Ascending aorta (tissue), 2 donors: ENCODE results near the gene AKR1A1. TPM values are rescaled to one million over a fixed set of nuclear protein-coding genes. Genes with fewer than 3 reads are reported as not detected.

Experiments used
- DNase-seq, 2 donors: peaks; one replicate each; pipeline ENCODE4 v3.0.0-alpha.2; 2019; ENCODE audit warnings: low spot score in 2 of 2
- H3K27ac ChIP-seq, 2 donors: fragments of 200-600 bp; sonication (generic); one replicate each; pipeline ENCODE4 v1.5.1; 2016 to 2017; ENCODE audit warnings: mild to moderate bottlenecking in 1 of 2
- H3K27me3 ChIP-seq: fragments of 200-600 bp; sonication (generic); one replicate; pipeline ENCODE4 v1.5.1; 2017
- H3K36me3 ChIP-seq, 2 donors: fragments of 200-600 bp; sonication (generic); one replicate each; pipeline ENCODE4 v1.5.1; 2016
- H3K4me1 ChIP-seq, 2 donors: fragments of 200-600 bp; sonication (generic); one replicate each; pipeline ENCODE4 v1.5.1; 2016 to 2017; ENCODE audit warnings: mild to moderate bottlenecking in 1 of 2
- H3K4me3 ChIP-seq, 2 donors: fragments of 200-600 bp; sonication (generic); one replicate each; pipeline ENCODE4 v1.5.1; 2016 to 2017; ENCODE audit warnings: mild to moderate bottlenecking in 1 of 2
- H3K9me3 ChIP-seq, 2 donors: fragments of 200-600 bp; sonication (generic); one replicate each; pipeline ENCODE4 v1.5.1; 2016
- intact Hi-C: fragments of 100-400 bp; cut with DNase I; formaldehyde crosslinking; loops from one replicate; pipeline ENCODE4 v1.15.1; 2023
- total RNA-seq: library from RNA; depleted of rRNA; stranded (reverse); fragments of >200 nt; gene quantifications from one replicate; pipeline ENCODE4 v1.1.0, GENCODE V29; 2016
- TF ChIP-seq, protein P1 (sequence below), 3 experiments: fragments of 200-600 bp in 2 of 3; fragments of 450-650 bp in 1 of 3; sonication (generic) in 2 of 3; IDR thresholded peaks; one replicate each; pipeline ENCODE4 v1.5.1; 2016 to 2019; ENCODE audit warnings: antibody characterized with exemption in 3 of 3, mild to moderate bottlenecking in 1 of 3, moderate library complexity in 1 of 3

The AKR1A1 gene
- total RNA-seq, 1 donor from 2014 or later = 77.5 TPM

DNA sequence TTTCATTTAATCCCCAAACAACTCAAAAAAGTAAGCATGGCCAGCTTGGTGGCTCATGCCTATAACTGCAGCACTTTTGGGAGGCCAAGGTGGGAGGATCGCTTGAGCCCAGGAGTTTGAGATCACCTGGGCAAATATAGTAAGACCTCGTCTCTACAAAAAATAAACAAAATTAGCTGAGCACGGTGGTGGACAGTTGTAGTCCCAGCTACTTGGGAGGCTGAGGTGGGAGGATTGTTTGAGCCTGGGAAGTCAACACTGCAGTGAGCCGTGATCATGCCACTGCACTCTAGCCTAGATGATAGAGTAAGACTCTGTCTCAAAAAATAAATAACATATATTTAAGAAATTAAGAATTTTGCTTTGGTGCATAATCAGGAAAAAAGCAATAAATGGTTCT lies 6.1 kb upstream of the AKR1A1 start:
- H3K4me1 ChIP-seq = no peaks in the 10 kb centered on the region
- no peaks in the 10 kb centered on the region for H3K36me3 ChIP-seq
- no peak overlapping the region for H3K27ac ChIP-seq
- TF ChIP-seq, protein P1, sequence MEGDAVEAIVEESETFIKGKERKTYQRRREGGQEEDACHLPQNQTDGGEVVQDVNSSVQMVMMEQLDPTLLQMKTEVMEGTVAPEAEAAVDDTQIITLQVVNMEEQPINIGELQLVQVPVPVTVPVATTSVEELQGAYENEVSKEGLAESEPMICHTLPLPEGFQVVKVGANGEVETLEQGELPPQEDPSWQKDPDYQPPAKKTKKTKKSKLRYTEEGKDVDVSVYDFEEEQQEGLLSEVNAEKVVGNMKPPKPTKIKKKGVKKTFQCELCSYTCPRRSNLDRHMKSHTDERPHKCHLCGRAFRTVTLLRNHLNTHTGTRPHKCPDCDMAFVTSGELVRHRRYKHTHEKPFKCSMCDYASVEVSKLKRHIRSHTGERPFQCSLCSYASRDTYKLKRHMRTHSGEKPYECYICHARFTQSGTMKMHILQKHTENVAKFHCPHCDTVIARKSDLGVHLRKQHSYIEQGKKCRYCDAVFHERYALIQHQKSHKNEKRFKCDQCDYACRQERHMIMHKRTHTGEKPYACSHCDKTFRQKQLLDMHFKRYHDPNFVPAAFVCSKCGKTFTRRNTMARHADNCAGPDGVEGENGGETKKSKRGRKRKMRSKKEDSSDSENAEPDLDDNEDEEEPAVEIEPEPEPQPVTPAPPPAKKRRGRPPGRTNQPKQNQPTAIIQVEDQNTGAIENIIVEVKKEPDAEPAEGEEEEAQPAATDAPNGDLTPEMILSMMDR (IDR thresholded peaks at IDR 0.05) = no peak
- DNase-seq = no peak
- intact Hi-C loops = no loop called here
- H3K4me3 ChIP-seq = no peak overlapping the region
- no peaks in the 10 kb centered on the region for H3K27me3 ChIP-seq
- no peaks in the 10 kb centered on the region for H3K9me3 ChIP-seq

DNA sequence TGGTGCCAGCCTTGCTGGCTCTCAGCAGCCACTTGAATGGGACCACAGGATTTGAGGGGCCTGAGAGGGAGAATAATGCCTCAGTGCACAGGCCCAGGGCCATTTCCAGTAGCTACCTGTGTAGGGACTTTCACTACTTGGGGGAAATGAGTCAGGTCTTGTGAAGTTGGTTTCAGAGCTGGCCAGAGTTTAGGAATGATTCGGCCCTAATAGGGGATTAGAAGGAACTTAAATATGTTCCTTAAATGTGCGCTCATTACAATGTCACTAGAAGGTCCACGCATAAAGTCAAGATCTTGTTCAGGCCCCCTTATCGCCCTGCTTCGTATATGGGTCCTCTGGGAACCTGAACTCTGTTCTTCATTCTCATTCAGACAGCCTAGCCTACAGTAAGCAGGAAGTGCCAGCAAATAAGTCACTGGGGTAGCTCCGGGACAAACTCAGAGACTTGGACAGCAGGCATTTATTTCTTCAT lies 5.6 kb upstream of the AKR1A1 start:
- H3K27me3 ChIP-seq = no peaks in the 10 kb centered on the region
- TF ChIP-seq, protein P1 (IDR thresholded peaks at IDR 0.05) = no peak
- DNase-seq = no peak
- no peak overlapping the region for H3K4me3 ChIP-seq
- intact Hi-C loops = no loop called here
- H3K4me1 ChIP-seq = peaks cover 0 to 2% of the 10 kb centered on the region in 2 donors
- no peak overlapping the region for H3K27ac ChIP-seq
- H3K9me3 ChIP-seq = no peaks in the 10 kb centered on the region
- no peaks in the 10 kb centered on the region for H3K36me3 ChIP-seq

DNA sequence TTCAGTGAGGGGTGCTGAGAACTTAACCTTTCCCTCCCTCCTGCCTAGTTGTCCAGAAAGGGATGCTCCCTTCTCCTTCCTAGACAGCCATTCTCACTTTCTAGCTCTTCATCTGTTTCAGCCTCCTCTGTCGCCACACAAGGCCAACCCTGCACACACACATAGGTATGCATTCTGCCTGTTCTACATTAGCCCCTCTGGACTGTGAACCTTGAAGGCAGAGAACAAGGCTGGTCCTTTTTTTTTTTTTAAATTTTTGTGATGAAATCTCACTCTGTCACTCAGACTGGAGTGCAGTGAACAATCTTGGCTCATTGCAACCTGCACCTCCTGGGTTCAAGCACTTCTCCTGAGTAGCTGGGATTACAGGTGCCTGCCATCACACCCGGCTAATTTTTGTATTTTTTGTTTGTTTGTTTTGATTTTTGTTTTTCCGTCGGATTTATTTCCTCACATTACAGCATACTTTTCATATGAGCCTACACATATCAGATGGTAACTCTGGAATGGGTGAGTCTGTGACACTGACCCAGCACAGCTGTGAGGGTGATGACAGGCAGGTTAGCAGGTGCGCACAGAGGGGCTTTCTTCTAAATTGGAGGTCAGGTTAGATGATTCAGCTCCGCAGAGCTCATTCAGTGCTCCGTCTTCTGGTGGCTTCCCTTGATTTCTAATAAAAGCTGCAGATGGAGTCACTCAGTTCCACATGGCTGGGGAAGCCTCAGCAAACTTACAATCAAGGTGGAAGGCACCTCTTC lies 4.9 kb upstream of the AKR1A1 start:
- Histone ChIP-seq H3K36me3 (no peaks in the 10 kb centered on the region), H3K27me3 (no peaks in the 10 kb centered on the region), H3K9me3 (no peaks in the 10 kb centered on the region), H3K27ac (no peak overlapping the region), H3K4me1 (peaks cover 0 to 5% of the 10 kb centered on the region in 2 donors), H3K4me3 (no peak overlapping the region)
- TF ChIP-seq, protein P1 (IDR thresholded peaks at IDR 0.05) = no peak
- no peak for DNase-seq
- intact Hi-C loops = no loop called here

DNA sequence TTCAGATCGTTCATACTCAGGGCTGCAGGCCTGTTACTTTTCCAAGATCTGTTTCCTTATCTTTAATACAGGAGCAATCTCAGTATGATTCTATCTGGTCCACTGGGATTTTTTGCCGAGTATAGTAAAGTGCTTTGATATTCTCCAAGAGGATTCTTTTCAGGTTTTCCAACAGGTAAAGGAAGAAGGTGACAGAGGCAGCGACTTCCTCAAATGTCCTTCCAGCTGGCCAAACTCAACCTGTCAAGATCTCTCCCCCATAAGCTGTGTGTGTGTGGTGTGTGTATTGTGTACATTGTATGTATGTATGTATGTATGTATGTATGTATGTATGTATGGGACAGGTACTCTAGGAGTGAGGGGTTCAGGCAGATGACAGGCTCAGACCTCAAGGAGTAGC lies 1.1 kb downstream of the AKR1A1 start:
- no peaks in the 10 kb centered on the region for H3K9me3 ChIP-seq
- intact Hi-C loops = loop anchor here (2.0 kb wide), 1 partner anchor 61 kb away; the partner anchor contains the start of gene TESK2
- H3K4me1 ChIP-seq = peaks cover 0 to 5% of the 10 kb centered on the region in 2 donors
- H3K27ac ChIP-seq = peak overlapping the region in 1 of 2 donors; percentile 82
- DNase-seq = no peak
- H3K4me3 ChIP-seq = peak overlapping the region; percentile 66 to 78
- no peaks in the 10 kb centered on the region for H3K27me3 ChIP-seq
- TF ChIP-seq, protein P1 (IDR thresholded peaks at IDR 0.05) = no peak
- H3K36me3 ChIP-seq = peaks cover 0 to 11% of the 10 kb centered on the region in 2 donors

DNA sequence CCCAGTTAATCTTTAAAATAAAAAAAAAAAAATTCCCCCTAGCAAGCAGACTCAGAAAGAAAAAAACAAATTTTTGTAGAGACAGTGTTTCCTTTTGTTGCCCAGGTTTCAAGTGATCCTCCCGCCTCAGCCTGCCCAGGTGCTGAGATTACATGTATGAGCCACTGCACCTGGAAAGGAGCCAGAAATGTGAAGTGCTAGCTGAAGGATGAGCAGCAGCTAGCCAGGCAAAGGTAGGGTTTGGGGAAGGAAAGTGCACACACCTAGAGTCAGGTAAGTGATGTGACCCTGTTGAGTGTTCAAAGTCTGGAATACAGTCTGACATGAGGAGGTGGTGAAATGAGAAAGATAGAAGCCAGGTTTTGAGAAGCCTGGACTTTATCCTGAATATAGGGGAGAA lies 1.7 kb downstream of the AKR1A1 start:
- no peak for DNase-seq
- Histone ChIP-seq H3K27ac (no peak overlapping the region), H3K9me3 (no peaks in the 10 kb centered on the region), H3K36me3 (peaks cover 0 to 11% of the 10 kb centered on the region in 2 donors), H3K4me3 (no peak overlapping the region), H3K27me3 (no peaks in the 10 kb centered on the region), H3K4me1 (peaks cover 0 to 5% of the 10 kb centered on the region in 2 donors)
- TF ChIP-seq, protein P1 (IDR thresholded peaks at IDR 0.05) = no peak
- intact Hi-C loops = no loop called here
